Effector memory CD4-positive, alpha-beta T cell (primary cell): ENCODE results near the gene QSOX1.

ENCODE experiments used
- DNase-seq, 3 donors: peaks; one replicate each; pipeline ENCODE4 v3.0.0-alpha.2; 2020
- H3K27ac ChIP-seq: 2 replicates; pipeline ENCODE4 v1.7.0; 2013; ENCODE audit warnings: mild to moderate bottlenecking, low read length, moderate library complexity; ENCODE audit not compliant: insufficient read depth, poor library complexity, severe bottlenecking
- H3K27me3 ChIP-seq: replicated peaks from 2 replicates; pipeline ENCODE4 v1.7.0; 2013; ENCODE audit warnings: mild to moderate bottlenecking, low read length; ENCODE audit not compliant: insufficient read depth, control insufficient read depth, poor library complexity, severe bottlenecking
- H3K36me3 ChIP-seq: 2 replicates; pipeline ENCODE4 v1.7.0; 2013; ENCODE audit warnings: mild to moderate bottlenecking, low read length, moderate library complexity; ENCODE audit not compliant: control insufficient read depth, insufficient read depth
- H3K4me1 ChIP-seq: 2 replicates; pipeline ENCODE4 v1.7.0; 2013; ENCODE audit warnings: low read length, mild to moderate bottlenecking; ENCODE audit not compliant: control insufficient read depth, insufficient read depth, poor library complexity, severe bottlenecking
- H3K4me3 ChIP-seq: 2 replicates; pipeline ENCODE4 v1.7.0; 2013; ENCODE audit warnings: low read length, low read depth, mild to moderate bottlenecking; ENCODE audit not compliant: insufficient read depth, poor library complexity, severe bottlenecking
- H3K9me3 ChIP-seq: 2 replicates; pipeline ENCODE4 v1.7.0; 2013; ENCODE audit warnings: mild to moderate bottlenecking, low read length, moderate library complexity; ENCODE audit not compliant: control insufficient read depth

The QSOX1 gene

DNA sequence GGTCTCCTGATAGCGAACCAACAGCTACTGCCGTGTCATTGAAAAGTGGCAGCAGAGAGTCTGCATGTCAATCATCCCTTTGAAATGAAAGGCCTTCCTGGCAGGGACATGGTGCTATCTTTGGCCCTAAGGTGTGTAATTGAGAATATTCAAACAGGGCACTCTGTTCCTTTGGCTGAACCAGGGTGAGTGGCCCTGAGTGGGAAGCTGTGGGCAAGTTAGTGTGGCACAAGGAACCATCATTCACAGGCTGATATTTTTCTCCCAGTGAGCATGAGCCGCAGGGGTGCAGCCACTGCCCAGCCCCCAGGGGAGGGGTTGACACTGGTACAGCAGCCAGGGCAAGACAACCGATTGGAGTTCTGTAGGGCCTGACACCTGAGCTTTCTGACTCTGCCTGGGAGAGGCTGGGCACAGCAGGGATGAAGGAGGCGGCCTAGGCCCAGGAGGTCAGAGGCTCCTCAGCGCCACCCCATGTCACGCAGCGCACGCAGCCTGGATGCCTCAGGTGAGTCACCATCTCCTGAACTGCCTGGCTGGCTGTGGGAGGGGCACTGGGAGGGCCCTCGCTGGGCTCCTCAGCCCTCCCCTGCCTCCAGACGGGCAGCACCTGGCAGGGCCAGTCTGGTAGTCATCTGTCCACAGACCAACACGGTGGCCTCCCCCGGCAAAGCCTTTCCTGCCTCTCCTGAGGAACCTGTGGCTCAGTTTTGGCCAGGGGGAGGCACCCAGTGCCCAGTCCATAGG lies 13.2 kb downstream of the QSOX1 start:
- no peak for DNase-seq
- Histone ChIP-seq H3K27ac (no peak overlapping the region), H3K9me3 (no peaks in the 10 kb centered on the region), H3K27me3 (no peaks in the 10 kb centered on the region), H3K36me3 (no peaks in the 10 kb centered on the region), H3K4me1 (no peaks in the 10 kb centered on the region), H3K4me3 (no peak overlapping the region)

DNA sequence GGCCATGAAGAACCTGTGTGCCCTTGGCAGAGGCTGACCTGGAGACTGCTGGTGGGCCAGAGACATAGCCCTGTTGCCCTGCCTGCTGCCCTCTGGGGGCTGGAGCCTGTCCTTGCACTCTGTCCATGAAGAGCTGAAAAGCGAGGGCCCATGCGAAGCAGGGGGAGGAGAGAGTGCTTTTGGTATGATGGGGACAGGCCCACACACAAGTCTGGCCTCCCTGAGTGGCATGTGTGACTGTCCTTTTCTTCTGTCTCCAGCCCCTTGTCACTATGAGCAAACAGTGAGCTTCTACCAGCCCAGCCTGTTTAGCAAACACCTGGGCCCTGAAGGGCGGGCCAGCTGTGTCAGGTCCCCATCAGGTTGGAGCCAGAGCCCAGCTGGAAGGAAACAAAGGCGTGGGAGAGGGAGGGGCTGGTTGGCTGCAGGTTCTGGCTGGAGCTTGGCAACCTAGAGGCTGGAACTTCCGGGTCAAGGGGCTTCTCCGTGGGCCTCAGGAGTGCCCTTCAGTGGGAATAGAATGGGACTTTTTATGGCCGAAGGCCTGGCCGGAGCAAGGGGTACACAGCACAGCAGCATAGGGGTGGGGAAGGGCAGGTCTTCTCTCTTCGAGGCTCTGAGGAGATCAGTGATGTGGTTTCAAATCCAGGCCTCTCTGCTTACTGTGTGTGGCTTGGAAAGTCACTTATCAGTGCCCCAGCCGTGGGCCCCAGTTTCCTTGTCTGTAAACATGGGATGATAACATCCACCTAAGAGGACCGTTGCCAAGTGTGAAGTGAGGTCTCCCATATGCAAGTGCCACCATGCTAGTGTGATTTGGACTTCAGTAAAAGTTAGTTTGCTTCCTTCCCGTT lies 14.3 kb downstream of the QSOX1 start:
- no peak for DNase-seq
- no peaks in the 10 kb centered on the region for H3K9me3 ChIP-seq
- H3K4me1 ChIP-seq = no peaks in the 10 kb centered on the region
- H3K4me3 ChIP-seq = no peak overlapping the region
- H3K36me3 ChIP-seq = no peaks in the 10 kb centered on the region
- H3K27me3 ChIP-seq = no peaks in the 10 kb centered on the region
- H3K27ac ChIP-seq = no peak overlapping the region

DNA sequence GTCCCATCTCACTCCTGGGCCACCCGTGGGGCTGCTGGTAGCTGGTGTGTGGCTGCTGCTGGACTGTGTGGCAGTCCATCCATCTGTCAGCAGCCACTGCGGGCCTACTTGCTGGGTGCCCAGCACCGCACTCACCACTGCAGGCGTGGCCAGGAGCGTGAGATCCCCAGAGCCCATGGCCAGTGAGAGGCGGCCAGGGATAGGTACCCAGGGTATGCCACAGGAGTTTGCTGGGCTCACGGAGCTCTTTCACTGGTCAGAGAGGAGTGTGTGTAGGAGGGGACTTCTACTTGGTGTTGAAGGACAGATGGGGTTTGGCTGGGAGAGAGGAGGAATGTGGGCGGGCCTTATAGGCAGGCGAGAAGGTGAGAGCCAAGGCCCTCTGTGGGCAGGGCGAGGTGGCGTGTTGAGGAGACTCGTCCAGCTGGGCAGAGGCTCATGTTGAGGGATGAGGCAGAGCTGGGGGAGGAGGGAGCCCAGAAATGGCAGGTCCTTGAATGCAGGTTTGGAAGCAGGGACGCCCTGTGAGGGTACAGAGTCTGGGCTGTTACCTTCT lies 15.0 kb downstream of the QSOX1 start:
- Histone ChIP-seq H3K4me1 (no peaks in the 10 kb centered on the region), H3K9me3 (no peaks in the 10 kb centered on the region)

DNA sequence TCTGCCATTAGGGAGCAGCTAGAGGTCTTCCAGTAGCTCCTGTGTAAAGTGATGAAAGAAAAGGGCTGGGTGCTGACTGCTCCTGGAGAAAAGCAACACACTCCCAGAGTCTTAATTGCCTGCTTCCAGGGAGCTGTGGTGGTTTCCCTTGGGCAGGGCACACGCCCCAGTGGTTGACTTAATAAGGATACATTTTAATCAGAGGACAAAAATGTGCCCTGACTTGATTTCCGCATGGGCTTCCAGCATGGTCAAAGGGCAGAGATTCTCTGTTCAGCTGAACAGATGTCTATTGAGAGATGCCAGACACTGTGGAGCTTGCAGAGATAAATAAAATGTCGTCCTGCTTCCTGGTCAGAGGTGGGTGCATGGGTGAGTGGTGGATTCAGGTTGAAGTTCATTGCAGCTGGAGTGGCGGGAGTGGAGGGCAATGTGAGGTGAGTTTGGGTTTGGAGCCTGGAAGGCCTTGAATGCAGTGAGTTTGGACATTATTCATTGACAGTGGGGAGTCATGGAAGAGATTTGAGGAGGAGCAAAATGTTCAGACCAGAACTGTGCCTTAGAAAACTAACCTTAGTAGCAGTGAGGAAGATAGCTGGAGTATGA lies 16.0 kb downstream of the QSOX1 start:
- Histone ChIP-seq H3K4me1 (no peaks in the 10 kb centered on the region), H3K36me3 (no peaks in the 10 kb centered on the region), H3K27ac (no peak overlapping the region), H3K9me3 (no peaks in the 10 kb centered on the region), H3K4me3 (no peak overlapping the region), H3K27me3 (no peaks in the 10 kb centered on the region)
- DNase-seq = no peak

More for the DNA sequence above, 15.0 kb downstream of the QSOX1 start:
- Histone ChIP-seq H3K27me3 (no peaks in the 10 kb centered on the region), H3K36me3 (no peaks in the 10 kb centered on the region), H3K4me3 (no peak overlapping the region), H3K27ac (no peak overlapping the region)
- no peak for DNase-seq

DNA sequence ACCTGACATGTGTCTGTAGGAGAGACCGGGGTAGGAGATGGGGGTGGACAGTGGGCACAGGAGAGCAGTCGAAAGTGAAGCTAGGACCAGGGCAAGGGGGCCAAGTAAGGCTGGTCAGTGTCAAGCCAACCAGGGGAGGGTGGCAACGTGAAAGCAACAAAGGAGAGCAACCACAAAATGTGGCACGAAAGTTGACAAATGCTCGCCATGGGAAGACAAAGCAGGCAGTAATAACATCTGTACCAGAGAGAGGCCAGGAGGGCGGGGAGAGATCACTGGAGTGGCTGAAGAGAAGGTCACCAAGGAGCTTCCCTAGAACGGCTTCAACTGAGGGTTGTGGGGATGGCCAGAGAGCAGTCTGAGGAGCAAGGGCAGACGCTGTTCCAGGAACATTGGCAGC lies 17.0 kb downstream of the QSOX1 start:
- H3K9me3 ChIP-seq = no peaks in the 10 kb centered on the region
- no peak overlapping the region for H3K4me3 ChIP-seq
- H3K36me3 ChIP-seq = no peaks in the 10 kb centered on the region
- no peaks in the 10 kb centered on the region for H3K27me3 ChIP-seq
- H3K4me1 ChIP-seq = no peaks in the 10 kb centered on the region
- no peak for DNase-seq
- no peak overlapping the region for H3K27ac ChIP-seq

DNA sequence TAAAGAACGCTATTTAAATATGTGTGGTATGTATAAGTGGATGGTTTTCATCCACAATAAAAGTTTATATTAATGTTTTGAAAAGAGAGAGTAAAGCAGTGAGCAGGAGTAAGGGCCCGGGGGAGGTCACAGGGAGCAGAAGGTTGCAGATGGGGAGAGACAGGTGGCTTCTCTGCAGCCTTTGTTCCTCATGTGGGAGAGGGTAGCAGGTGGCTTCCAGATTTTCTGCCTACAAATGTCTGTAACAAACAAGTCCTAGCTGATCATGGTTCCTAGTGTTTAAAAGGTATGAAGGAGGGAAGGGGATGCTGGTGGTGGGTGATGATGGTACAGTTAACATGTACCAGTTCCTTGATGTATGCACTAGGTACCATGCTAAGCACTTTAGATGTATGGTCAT lies 18.8 kb downstream of the QSOX1 start:
- no peak overlapping the region for H3K27ac ChIP-seq
- H3K27me3 ChIP-seq = no peaks in the 10 kb centered on the region
- H3K4me3 ChIP-seq = no peak overlapping the region
- H3K4me1 ChIP-seq = no peaks in the 10 kb centered on the region
- H3K36me3 ChIP-seq = no peaks in the 10 kb centered on the region
- H3K9me3 ChIP-seq = no peaks in the 10 kb centered on the region
- no peak for DNase-seq

DNA sequence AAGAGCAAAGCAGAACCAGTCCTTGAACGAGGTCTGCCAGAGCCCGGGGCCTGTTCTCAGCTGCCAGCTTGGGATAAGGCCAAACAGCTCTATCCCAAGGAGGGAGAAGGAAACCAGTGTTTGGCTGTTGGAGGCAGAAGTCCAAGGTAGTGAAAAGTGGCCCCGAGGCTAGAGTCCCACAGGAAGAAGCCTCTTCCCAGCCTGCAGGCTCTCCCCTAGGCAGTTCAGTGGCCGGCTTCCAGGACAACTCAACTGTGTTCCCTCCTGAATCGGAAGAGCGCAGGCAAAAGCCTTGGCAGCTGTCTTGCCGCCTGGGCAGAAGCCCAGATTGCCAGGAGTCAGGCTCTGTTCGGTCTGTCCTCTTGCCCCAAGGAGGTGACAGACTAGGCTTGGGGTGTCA lies 19.3 kb downstream of the QSOX1 start:
- Histone ChIP-seq H3K27me3 (no peaks in the 10 kb centered on the region), H3K4me1 (no peaks in the 10 kb centered on the region), H3K36me3 (no peaks in the 10 kb centered on the region), H3K9me3 (no peaks in the 10 kb centered on the region), H3K27ac (no peak overlapping the region), H3K4me3 (no peak overlapping the region)
- no peak for DNase-seq

DNA sequence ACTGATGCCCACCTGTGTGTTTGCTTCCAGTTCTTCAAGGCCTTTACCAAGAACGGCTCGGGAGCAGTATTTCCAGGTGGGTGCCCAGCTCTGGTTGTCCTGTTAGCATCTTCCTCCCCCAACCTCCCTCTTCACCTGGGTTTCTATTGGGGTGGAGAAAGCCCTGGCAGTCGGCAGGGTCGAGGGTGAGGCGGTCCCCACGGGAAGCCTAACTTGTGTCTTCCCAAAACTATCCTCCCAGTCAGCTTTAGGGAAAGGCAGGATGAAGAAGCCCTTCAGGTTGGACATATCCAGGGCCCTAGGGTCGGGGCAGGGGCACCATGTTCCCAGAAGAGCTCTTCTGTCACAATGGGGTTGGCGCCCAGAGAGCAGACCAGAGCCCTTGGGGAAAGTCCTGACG lies 20.6 kb downstream of the QSOX1 start:
- H3K36me3 ChIP-seq = no peaks in the 10 kb centered on the region
- H3K27ac ChIP-seq = no peak overlapping the region
- no peaks in the 10 kb centered on the region for H3K9me3 ChIP-seq
- no peaks in the 10 kb centered on the region for H3K4me1 ChIP-seq
- no peaks in the 10 kb centered on the region for H3K27me3 ChIP-seq
- no peak for DNase-seq
- H3K4me3 ChIP-seq = no peak overlapping the region

DNA sequence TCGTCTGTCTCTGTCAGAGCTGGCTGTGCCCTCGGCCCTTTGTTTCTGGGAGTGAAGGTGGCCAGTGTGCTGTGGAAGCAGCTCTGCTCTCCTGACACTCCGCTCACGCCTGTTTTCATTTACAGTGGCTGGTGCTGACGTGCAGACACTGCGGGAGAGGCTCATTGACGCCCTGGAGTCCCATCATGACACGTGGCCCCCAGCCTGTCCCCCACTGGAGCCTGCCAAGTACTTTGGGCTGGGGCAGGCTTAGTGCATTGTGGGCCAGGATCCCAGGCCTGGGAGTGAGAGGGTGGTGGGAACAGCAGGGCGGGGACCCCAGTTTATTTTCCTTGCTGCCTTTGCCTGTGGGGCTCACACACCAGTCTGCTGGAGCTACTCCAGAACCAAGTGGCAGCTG lies 21.1 kb downstream of the QSOX1 start:
- no peak overlapping the region for H3K4me3 ChIP-seq
- DNase-seq = no peak
- no peak overlapping the region for H3K27ac ChIP-seq
- no peaks in the 10 kb centered on the region for H3K27me3 ChIP-seq
- no peaks in the 10 kb centered on the region for H3K36me3 ChIP-seq
- no peaks in the 10 kb centered on the region for H3K4me1 ChIP-seq
- H3K9me3 ChIP-seq = no peaks in the 10 kb centered on the region

DNA sequence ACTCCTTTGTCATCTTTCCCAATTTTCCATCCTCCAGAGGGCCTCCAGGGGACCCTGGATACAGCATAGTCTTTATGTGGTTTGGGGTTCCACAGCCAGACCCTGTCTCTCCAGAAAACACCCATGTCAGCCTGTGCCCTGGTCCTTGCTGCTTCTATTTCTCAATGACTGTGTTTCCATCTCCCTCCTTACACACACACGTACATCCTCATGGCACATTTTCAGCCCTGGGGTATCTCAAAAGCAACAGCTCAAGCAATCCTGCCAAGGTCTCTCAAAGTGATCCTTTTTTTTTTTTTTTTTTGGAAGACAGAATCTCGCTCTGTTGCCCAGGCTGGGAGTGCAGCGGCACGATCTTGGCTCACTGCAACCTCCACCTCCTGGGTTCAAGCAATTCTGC lies 22.3 kb downstream of the QSOX1 start:
- Histone ChIP-seq H3K4me1 (no peaks in the 10 kb centered on the region), H3K27me3 (no peaks in the 10 kb centered on the region), H3K27ac (no peak overlapping the region), H3K4me3 (no peak overlapping the region), H3K9me3 (no peaks in the 10 kb centered on the region), H3K36me3 (peaks cover 6% of the 10 kb centered on the region)
- no peak for DNase-seq
